Islet of Langerhans (tissue), 1 donor: Measurements from ENCODE around the gene LHX3.

Source experiments
- FAIRE-seq: peaks from one replicate; lab custom pipeline; 2011; peaks lifted over from hg19 to GRCh38; lab: Jason Lieb, UNC

The LHX3 gene

DNA sequence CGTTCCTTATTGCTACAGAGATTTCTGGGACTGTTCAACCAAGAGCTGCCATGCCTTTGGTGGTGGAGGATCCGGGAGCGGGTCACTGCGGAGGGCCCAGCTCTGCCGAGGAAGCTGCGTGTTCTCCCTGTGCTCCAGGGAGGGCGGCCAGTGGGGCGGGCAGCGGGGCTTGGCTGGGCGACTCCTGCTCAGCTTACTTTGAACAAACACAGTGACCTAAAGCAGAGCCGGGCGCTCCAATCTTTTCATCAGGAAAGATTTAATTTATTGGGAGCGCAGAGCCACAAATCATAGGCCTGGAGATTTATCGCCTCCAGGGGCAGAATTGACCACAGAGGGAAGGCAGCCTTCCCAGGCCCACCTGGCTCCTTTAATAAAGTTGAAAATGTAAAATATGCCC, 27.7 kb downstream of the LHX3 start:
- FAIRE-seq: no peak

DNA sequence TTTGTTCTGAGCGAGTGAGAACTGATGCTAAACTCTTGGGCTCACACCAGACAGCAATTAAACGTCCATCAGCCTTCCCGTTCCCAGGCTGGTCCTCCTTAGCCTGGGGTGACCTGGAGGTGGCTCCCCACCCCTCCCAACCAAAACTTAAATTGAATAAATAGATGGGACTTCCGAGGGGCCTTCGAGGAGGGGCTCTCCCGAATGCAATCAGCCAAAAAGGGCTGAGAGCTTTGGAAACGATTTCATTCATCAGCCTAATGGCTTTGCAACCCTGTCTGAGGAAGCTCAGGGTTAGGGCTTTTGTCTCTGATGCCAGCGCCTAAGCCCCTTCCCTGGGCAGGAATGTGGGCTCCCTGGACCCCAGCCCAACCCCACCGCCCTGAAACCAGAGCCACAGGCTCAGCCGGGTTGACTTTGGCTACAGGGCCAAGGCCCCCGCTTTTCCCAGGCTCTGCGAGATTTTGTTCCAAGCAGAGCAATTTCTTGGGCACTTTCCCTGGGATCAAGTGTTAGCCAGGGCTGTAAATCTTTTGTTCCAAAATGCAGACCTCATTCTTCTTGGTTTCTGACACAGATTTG, 29.2 kb downstream of the LHX3 start:
- FAIRE-seq: no peak

DNA sequence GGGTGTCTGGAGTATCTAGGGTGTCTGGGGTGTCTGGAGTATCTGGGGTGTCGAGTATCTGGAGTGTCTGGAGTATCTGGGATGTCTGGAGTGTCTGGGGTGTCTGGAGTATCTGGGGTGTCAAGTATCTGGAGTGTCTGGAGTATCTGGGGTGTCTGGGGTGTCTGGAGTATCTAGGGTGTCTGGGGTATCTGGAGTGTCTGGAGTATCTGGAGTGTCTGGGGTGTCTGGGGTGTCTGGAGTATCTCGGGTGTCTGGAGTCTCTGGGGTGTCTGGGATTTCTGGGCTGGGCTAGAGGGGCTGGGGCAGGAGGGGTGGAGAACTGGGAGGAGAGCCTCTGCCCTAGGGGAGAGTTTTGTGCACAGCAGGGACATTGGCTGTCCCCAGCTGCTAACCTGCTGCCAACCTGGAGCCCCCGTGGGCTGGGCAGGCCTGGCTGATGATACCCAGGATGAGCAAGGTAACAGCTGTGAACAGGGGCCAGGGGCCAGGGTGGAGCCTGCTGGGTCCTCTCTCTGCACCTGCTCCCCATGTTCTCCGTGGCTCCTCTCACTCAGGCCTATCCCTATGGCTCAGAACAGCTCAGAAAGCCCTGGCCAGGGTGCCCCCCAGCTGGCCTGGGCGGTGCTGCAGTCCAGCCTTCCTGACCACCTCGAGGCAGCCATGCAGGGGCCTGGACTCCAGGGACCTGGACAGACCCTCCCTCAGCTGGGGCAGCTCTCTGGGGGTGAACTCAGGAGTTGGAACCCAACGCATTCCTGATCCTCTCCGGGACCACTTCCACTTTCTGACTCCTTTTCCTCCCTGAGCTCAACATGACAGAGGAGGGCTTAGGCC, 29.9 kb downstream of the LHX3 start:
- FAIRE-seq: no peak

DNA sequence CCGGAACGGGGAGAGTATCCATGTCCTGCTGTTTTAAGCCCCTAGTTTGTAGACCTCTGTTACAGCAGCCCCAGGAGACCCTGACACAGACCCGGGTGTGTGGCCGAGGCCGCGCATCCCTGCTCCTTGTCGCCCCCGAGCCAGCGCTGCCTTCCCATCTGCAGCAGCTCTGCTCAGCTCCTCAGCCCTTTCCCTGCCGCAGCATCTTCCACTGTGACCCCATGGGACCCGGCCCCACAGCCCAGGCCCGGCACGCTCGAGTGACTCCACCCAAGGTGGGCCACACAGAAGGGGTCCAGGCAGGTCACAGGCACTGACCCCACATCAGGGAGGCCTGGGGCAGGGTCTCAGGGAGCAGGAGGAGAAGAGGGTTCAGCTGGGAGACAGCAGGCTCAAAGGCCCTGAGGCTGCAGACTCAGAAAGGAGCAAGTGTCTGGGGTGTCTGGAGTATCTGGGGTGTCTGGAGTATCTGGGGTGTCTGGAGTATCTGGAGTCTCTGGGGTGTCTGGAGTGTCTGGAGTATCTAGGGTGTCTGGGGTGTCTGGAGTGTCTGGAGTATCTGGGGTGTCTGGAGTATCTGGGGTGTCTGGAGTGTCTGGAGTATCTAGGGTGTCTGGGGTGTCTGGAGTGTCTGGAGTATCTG, 31.2 kb downstream of the LHX3 start:
- no peak for FAIRE-seq

DNA sequence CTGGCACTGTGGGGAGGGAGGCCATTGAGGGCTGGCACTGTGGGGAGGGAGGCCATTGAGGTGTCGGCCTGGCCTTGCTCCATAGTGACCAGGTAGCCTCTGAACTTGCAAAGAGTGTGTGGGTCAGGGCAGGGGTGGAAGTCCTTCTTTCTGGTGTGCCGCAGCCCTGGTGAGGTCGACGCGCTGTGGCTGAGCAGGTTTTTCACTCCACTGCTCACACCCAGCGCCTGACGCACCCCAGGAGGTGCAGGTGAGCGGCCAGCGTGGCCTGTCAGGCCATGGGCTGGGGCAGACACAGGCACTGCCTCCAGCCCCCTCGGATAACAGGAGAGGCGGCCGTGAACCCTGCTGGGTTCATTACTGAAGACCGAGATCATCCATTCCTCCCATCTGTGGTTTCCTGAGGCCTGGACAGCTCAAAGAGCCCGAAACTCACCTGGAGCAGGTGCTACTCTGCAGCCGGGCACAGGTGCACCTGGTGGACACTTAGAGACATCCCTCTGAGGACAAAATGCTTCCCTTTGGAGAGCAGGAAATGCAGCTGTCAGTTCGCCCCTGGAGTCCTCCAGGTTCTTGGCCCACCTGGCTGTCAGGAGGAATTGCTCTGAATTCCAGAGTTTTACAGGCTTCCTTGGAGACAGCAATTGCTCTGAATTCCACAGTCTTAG, 32.4 kb downstream of the LHX3 start:
- no peak for FAIRE-seq

DNA sequence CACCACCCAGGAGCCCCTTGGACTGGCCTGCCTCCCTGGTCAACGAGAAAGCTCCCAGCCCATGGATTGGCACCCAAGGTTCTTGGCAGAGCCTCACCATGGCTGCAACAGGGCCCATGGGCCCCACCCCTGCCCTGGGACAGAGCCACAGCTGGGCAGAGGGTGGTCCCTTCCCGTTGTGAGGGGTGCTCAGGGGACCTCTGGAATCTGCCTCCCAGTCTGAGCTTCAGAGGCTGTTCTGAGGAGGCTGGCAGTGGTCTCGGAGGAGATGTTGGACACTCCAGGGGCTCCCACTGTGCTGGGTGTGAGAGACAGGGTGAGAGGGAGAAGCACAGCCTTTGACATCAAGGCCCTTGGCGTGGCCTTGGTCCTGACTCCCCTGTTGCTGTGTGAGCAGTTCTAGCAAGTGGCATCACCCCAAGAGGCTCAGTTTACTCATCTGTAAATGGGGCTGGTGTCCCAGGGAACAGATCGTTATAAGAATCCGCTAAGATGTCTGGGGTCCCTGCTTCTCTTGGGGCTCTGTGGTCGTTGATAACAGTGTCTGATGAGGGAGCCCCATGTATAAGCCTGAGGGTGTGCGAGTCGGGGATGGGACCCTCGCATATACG, 33.0 kb downstream of the LHX3 start:
- FAIRE-seq: no peak

DNA sequence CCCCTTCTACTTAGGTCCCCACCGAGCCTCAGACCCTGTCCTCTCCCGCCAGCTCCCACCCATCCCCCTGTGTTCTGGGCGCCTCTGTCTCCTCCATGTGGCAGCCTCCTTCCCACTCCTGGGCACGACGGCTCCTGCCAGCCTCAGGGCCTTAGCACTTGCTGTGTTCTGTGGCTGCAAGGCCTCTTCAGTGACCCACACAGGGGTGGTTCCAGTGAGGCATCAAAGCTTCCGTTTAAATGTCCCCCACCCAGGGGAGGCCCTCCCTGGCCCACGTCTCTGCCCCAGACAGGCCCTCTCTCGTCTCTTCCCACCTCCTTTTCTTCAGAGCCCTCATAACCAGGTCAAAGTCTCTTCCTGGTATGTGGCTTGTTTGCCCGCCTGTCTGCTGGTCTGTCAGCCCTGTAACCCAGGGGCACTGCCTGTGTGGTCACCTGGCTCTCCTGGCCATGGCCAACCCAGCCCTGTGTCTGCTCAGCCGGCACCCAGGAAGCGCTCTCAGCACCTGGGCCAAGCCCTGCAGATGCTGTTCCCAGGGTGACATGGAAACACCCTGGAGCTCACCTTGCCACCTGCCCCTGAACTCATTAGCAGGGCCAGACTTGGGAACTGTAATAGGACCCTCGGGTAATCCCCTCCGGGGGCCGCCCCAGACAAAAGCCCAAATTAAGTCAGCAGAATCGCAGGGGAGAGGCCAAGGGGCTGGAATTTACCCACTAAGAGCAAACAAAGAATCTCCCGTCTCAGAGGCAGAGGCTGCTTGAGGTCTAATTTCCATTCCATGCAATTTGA, 33.7 kb downstream of the LHX3 start:
- FAIRE-seq: no peak

DNA sequence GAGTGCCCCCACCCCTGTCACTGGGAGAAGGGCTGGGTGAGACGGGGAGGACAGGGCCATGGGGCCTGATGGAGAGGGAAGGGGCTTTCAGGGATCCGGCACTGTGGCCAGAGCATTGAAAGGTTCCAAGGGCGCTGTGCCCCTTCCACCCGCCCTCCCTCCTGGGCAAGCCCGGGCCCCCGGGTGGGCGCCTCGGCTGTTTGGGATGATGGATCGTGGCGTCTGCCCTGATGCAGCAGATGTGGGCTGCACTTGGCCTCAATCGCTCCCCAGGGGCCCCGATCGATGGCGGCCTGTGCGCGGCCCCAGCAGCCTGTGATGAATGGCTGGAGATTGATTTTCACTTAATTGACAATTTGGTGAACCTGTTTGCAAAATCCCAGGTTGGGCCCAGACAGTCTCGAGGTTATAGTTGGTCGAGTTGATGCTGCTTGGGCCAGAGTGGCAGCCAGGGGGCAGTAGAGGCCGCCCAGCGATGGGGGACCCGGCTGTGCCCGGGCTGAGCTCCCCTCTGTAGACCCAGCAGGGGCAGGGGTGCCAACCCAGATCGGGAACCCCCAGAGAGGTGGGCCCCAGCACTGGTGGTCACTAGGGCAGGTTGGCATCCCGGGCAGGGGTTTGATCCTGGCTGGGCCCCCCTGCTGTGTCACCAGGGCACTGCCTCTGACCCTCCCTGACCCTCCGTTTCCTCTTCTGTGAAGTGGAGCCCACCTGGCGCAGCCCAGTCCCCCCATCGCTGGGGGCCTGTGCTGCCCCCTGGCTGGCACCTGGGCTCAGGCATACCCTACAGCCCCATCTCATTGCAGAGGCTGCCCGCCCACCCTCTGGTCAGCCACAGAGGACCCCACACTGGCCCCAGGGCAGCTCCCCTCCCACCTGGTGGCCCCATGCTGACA, 34.7 kb downstream of the LHX3 start:
- no peak for FAIRE-seq

DNA sequence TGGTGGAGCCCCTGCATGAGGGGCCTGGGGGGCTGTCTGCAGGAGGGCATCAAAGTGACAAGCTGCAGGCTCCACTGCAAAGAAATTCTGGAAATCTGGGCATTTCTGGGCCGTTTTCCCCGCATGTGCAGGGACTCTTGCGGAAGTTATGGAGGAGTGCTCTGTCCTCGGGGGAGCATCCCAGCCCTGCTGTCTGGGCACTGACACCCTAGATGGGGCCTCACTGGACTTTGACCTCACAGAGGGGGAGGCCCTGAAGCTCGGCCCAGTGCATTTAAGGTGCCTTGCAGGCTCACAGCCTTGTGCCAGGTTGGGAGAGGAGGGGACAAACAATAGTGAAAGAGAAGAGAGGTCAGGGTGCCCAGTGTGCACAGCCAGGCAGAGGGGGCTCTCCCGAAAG, 35.4 kb downstream of the LHX3 start:
- no peak for FAIRE-seq

DNA sequence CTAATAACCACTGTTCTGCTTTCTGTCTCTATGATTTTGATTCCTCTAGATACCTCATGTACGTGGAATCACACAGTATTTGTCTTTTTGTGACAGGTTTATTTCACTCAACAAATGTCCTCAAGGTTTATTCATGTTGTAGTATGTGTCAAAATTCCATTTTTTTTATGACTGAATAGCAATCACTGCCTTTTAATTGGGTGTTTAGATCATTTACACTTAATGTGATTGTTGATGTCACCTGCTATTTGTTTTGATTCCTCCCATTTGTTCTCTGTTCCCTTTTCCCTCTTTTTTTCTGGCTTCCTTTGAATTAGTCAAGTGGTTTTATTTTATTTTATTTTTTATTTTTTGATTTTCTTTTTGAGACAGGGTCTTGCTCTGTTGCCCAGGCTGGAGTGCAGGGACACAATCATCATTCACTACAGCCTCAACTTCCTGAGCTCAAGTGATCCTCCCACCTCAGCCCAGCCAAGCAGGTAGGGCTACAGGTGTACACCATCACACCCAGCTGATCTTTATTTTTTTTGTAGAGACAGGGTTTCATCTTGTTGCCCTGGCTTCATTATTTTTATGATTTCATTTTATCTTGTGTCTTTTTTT, 41.6 kb downstream of the LHX3 start:
- no peak for FAIRE-seq

DNA sequence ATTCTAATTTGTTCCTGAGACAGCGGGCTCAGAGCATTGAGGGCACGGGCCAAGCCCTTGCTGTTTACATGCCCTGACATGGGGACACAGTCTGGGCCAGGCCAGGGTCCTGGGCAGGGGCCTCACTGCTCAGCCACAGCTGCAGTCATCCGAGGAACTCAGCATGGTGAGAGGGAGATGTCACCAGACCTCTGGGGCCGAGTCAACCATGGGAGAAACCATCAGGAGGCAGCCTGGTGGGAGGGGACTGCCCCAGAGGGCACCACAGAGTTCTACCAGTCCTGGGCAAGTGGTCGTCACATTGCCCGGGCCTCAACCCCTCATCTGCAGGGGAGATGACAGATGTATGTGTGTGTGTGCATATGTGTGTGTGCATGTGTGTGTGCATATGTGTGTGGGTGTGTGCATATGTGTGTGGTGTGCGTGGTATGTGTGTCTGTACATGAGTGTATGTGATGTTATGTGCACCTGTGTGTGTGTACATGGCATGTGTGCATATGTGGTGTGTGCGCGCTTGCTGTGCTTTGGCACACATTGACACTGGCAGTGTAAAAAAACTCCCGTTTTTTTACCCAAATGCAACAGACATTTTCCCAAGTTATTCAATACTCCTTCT, 43.8 kb downstream of the LHX3 start:
- no peak for FAIRE-seq

DNA sequence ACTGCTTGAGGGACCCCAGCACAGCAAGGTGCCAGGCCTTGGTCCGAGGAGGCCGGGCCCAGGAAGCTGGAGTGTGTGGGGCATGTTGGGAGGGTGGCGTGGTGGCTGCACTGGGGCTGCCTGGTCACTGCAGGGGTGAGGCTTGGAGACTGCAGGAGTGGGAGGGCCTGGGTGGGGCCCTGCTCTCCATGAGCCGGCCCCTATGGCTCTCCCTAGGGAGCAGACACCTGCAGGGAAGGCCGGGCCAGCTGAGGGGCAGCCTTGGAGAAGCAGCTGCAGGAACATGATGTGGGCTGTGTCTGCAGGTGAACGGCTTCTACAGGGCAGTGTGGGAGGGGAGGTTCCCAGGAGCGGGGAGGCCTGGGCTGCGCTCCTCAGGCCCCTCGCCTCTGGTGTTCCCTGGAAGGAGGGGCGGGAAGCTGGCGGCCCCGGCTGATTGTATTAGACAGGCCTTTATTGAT, 44.5 kb downstream of the LHX3 start:
- FAIRE-seq: no peak

DNA sequence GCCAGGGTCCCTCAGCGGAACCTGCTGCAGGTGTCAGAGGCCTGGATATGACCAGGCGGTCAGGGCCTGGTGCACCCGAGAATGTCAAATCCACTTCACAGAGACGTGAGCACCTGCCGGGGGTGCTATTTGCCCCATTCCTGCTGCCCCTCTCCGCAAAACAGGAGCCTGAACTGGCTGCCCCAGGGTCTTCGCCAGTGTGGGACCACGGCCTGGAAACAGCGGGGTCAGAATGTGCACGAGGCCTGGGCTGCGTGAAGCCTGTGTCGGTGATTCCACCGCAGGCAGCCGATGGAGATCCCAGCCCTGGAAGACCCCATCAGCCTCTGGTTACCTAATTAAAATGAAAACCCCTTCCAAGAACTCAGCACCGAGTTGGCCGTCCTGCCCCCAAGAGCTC, 45.1 kb downstream of the LHX3 start:
- no peak for FAIRE-seq

DNA sequence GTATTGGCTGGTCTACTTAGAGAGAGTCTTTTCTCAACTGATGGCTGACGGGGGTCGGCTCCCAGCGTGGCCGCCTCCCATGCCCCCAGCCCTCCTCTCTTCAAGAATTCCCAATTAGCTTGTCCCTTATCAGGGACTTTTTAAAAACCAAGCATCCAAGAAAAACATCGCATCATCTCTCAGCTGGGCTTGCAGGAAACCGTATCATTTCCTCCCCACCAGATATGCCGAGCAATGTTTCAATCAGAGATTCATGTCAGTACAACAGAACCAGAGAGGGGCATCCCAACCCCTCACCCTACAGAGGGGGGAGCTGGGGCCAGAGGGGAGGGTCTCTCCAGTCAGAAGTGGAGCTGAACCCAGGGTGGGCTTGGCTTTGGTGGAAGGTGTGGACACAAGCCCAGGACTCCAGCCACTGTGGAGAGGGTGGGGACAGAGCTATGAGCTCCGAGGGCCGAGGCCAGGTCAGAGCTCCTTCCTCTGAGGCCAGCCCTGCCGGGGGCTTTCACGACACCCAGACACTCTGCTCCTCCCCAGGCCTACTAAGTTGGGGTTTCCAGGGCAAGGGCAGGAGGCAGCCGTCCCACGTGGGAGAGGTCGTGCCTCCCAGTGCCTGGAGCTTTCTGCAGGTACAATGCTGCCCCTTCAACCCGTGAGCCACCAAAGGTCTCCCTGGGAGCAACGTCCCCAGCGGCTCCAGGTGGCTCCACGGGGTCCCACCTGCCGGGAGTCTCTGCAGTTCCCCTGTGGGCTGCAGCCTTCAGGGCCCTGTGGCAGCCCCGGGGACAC, 47.3 kb downstream of the LHX3 start:
- FAIRE-seq: no peak

DNA sequence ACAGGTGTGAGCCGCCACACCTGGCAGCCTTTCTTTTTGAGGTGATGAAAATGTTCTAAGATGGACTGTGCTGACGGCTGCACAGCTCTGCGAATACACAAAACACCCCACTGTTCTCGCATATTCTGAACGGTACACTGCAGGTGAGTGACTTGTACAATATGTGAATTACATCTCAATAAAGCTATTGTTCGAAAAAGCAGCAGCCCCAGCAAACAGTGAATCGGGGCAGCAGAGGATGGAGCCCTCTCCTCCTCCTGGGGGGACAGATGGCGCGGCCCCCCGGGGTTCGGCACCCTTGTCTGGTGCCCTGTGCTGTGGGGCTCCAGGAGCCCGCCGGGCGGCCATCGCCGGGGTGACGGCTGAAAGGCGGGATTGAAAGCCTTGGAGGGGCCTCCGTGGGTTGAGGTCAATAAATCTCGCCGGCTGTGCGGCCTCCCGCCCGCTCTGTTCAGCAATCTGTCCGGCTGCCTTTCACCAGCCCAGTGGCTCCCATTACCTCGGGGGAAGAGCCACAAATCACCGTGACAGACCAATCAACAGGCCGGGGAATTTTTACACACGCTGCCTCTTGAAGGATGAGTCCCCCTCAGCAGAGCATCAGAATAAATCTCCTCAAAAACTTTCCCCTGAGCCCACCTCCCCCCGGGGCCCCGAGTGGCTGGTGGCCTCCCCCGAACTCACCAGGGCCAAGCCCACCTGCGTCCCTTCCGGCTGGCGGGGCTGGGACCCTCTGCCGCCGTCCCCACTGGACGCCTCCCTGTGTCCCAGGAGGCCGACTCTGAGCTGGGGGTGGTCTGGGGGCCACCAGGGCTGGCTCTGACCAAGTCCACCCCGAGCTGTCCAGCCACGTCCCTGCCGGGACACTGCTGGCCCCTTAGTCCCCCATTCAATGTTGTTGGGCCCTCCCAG, 48.5 kb downstream of the LHX3 start:
- no peak for FAIRE-seq

DNA sequence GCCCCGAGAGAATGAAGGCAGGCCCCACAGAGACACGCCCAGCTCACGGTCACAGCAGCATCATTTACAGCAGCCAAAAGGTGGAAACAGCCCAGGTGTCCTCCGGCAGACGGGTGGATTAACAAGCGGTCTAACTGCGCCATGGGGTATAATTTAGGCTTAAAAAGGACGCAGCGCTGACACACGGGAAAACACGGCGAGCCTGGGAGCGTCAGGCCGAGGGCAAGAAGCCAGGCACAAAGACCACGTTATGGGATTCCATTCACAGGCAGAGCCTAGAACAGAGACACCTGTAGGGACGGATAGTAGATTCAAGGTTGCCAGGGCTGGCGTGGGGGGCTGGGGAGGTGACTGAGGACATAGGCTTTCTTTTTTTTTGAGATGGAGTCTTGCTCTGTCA, 49.4 kb downstream of the LHX3 start:
- no peak for FAIRE-seq

DNA sequence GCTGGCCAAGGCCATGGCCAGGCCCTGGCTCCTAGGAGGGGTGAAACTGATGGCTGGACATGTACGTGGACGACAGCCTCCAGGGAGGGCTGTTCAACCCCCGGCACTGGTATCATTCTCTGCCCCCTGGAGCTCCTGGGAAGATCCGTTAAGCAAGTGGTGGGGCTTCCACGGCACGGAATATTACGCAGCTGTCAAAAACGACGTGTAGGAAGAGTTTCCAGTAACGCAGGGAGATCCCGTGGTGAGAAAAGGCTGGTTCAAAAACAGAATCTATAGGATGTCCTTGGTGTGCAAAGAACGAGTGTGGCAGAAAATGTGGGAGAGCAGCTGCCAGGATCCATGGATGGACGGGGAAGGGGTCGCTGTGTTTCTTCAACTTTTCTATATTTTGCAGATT, 50.0 kb downstream of the LHX3 start:
- no peak for FAIRE-seq
